Measurements from ENCODE around the gene FRMD1.

Gene FRMD1

DNA sequence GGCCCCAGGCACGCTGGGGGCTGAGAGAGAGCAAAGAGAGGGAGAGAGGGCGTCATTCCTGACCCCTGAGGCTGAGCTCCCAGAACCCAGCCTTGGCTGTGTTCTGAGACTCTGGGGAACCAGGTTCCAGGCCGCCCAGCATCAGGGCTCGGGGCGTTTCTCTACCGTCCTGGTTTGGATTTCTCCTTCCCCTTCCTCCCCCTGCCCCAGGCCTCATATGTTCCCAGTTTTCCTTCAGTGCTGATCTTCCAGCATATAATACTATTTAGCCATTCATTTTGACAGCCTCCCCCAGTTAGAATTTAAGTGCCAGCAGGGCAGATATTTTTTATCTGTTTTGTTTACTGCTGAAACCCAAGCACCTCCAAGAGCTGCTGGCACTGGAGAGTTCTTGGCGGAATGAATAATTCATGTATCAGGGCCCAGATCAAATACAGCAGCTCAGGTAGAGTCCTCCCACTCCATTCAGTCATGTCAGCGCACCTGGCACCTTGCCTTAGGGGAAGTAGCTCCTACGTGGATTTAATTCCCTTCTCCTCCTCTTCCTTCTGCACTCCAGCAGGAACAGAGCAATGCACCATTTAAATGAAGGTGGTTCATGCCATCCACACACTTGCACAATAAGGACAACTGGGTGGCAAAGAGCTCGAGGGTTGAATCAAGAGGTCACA lies 23.4 kb upstream of the FRMD1 start:
- no peak overlapping the region for H3K27ac Mint-ChIP-seq
- H3K4me3 Mint-ChIP-seq = no peak overlapping the region
- H3K27me3 Mint-ChIP-seq = peaks cover 38% of the 10 kb centered on the region
- ATAC-seq (no peak), DNase-seq (no peak)
- H3K36me3 Mint-ChIP-seq (ENCODE audit: low read depth) = no peaks in the 10 kb centered on the region
- H3K4me1 Mint-ChIP-seq = no peaks in the 10 kb centered on the region
- no peaks in the 10 kb centered on the region for H3K9me3 Mint-ChIP-seq

DNA sequence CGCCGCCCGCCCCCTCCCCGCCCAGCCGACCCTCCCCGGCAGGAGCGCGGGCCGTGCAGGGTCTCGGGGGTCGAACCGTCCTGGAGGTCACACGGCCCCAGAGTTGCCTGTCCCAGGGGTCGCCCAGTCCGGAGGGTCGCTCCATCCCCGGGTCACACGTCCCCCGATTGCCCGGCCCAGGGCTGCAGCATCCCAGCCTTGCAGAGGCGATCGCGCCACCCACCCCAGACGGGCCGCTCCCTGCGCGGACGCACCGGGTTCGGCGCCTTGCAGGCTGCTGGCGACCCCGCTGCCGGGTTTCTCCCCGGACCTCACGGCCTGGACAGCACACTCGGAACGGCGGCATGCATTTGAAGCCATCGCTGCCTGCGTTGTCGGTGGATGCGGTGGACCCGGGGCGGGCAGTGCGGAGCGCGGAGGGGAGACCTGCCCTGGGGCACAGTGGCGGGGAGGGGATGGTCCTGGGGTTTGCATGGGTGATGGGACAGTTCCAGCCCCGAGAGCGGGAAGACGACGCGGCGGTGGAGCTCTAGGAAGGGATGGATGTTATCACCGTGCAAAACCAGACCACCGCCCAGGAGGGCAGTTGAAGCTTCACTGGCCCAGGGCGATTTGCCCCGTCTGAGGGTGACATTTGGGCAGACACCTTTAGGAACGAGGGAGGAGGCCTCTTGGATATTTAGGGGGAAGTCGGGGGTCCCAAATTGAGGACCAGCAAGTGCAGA lies 22.7 kb upstream of the FRMD1 start:
- Mint-ChIP-seq H3K4me1 (no peaks in the 10 kb centered on the region), H3K4me3 (no peak overlapping the region), H3K27me3 (peaks cover 38% of the 10 kb centered on the region), H3K27ac (no peak overlapping the region), H3K36me3 (ENCODE audit: low read depth) (no peaks in the 10 kb centered on the region), H3K9me3 (no peaks in the 10 kb centered on the region)
- ATAC-seq (peak; percentile 26), DNase-seq (no peak)

GRCh38 chr6:168100803-168101589 lies 22.0 kb upstream of the FRMD1 start:
- Mint-ChIP-seq H3K9me3 (no peaks in the 10 kb centered on the region), H3K27me3 (peaks cover 38% of the 10 kb centered on the region)
- no peak for ATAC-seq

DNA sequence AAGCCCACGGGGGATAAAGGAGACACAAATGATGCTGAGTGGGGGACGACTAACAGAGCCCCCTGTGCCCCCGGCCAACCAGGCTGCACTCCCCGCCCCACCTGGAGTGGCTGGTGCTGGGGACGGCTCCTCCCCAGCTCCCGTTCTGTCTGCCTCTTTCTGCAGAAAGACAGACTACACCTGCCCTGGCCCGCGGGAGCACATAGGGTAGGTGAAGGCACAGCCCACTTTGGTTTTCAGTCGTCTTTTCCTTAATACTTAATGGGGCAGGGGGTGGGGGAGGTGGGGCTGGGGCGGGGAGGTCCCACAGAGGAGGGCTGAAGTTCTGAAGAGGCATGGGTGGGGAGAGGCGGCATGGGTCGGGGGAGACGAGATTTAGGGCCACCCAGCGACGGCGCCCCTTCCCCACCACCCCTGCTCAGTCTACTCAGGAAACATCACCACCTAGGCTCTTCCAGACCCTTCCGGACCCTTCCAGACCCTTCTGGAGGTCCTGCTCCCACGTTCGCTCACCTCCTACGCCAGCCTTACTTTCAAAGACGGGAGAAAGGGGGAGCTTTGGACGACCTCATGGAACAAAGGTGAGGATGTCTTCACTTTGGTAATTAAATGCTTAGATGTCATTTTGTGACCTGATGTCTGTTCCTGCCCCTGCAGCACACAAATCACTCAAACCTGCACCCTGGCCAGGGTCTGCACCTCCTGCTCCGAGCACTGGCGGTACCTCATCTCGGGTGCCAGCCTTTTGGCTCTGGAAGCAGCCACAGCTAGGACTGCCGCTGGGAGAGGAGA lies 21.2 kb upstream of the FRMD1 start:
- H3K4me1 Mint-ChIP-seq = no peaks in the 10 kb centered on the region
- peaks cover 38% of the 10 kb centered on the region for H3K27me3 Mint-ChIP-seq
- no peak overlapping the region for H3K27ac Mint-ChIP-seq
- no peak for ATAC-seq
- no peaks in the 10 kb centered on the region for H3K36me3 Mint-ChIP-seq (ENCODE audit: low read depth)
- no peaks in the 10 kb centered on the region for H3K9me3 Mint-ChIP-seq
- no peak for DNase-seq
- H3K4me3 Mint-ChIP-seq = no peak overlapping the region

More at GRCh38 chr6:168100803-168101589, 22.0 kb upstream of the FRMD1 start:
- Mint-ChIP-seq H3K4me1 (no peaks in the 10 kb centered on the region), H3K36me3 (ENCODE audit: low read depth) (no peaks in the 10 kb centered on the region), H3K4me3 (no peak overlapping the region), H3K27ac (no peak overlapping the region)
- DNase-seq = no peak

DNA sequence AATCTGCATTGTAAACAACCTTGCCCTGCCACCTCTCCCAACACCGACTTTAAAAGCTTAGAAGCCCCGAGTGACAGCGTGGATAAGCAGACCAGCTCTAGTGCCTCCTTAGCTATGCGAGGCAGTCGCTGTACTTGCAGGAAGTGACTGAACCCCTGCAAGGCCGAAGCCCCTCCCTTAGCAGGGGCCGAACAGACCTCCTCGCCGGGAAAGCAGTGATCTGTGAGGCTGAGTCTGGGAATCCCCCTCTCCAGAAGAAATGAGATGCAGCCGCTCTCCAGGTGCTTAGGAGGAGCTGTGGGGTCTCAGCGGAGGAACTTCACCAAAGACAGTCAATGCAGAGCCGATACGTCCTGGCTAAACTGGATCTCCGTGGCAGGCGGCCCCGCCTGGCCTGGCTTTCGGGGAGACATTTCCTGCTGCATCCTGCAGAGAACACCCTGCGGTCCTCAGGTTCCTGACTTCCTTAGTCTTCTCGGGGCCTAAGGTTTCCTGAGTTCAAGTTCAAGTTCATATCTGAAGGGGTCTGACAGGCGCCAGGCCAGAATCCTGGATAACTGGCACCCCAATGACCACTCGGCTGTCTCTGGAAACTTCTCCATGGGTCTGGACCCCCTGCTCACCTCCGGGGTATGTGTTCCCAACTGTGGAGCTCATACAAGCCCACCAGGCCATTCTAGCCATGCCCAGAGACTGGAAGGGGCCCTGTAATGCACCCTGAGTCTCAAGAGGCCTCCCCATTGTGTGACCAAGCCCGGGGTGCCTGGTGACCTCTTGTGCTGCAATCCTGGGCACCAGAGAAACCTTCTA lies 20.4 kb upstream of the FRMD1 start:
- DNase-seq (no peak), ATAC-seq (no peak)
- H3K36me3 Mint-ChIP-seq (ENCODE audit: low read depth) = no peaks in the 10 kb centered on the region
- no peaks in the 10 kb centered on the region for H3K4me1 Mint-ChIP-seq
- H3K9me3 Mint-ChIP-seq = no peaks in the 10 kb centered on the region
- peaks cover 32% of the 10 kb centered on the region for H3K27me3 Mint-ChIP-seq
- H3K27ac Mint-ChIP-seq = no peak overlapping the region
- H3K4me3 Mint-ChIP-seq = no peak overlapping the region

DNA sequence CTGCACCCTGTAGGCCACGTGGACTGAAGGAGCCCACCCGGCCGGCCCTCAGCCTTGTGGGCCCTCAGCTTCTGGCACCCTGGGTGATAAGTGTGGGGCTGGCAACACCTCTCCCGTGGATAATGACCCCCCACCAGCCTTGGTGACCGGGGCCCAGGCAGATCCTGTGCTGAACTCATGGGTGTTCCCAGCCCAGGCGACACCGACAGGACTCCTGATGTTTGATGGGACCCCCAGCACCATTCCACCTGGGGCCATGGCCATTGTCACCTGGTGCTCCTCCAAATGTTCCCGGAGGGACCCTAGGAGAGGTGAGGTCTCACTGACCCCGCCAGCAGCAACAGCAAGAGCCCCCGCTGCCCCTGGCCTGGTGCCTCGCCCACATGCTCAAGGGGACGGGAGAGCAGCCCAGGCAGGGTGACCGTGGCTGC lies 19.4 kb upstream of the FRMD1 start:
- no peaks in the 10 kb centered on the region for H3K36me3 Mint-ChIP-seq (ENCODE audit: low read depth)
- DNase-seq (no peak), ATAC-seq (no peak)
- no peak overlapping the region for H3K27ac Mint-ChIP-seq
- H3K9me3 Mint-ChIP-seq = no peaks in the 10 kb centered on the region
- H3K4me3 Mint-ChIP-seq = no peak overlapping the region
- no peaks in the 10 kb centered on the region for H3K4me1 Mint-ChIP-seq
- peaks cover 29% of the 10 kb centered on the region for H3K27me3 Mint-ChIP-seq

DNA sequence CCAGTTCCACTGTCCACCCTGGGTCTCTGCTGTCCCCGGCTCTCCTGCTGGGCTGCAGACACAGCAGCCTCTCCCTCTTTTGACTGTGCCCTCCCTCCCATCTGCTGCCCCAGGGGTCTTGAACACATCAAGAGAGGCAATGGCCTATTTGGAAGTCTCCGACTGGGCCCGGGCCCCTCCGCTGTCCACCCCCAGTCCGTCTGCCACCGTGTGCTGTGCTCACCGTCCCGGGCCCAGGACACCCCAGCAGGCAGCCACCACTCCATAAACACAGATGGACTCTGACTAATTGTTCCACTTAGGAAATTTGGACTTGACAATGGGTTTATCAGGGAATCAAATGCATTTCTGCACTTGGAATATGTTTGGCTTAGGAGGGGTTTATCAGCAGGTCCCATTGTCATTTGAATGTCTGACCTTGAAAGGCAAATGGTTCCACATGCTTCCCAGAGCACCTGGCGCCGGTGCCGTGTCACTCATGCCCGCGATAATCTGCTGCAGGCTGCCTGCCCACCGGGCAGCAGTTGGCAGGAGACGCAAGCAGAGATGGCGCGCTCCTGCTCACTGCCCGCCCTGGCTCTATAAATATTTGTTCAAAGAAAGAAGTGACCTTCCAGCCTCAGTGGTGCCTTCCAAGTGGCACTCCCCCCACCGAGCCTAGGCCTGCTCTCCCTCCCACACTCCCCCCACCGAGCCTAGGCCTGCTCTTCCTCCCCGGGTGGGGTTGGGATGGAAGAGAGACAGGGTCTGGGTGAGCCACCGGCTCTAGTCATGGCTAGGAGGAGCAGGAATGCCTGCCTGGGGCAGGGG lies 18.8 kb upstream of the FRMD1 start:
- DNase-seq (no peak), ATAC-seq (no peak)
- H3K36me3 Mint-ChIP-seq (ENCODE audit: low read depth) = no peaks in the 10 kb centered on the region
- H3K9me3 Mint-ChIP-seq = peaks cover 2% of the 10 kb centered on the region
- H3K4me3 Mint-ChIP-seq = no peak overlapping the region
- H3K27ac Mint-ChIP-seq = no peak overlapping the region
- no peaks in the 10 kb centered on the region for H3K4me1 Mint-ChIP-seq
- peaks cover 23% of the 10 kb centered on the region for H3K27me3 Mint-ChIP-seq

GRCh38 chr6:168097221-168097620 lies 18.2 kb upstream of the FRMD1 start:
- ATAC-seq (no peak), DNase-seq (no peak)
- Mint-ChIP-seq H3K27me3 (peaks cover 17% of the 10 kb centered on the region), H3K36me3 (ENCODE audit: low read depth) (no peaks in the 10 kb centered on the region), H3K27ac (no peak overlapping the region), H3K9me3 (peaks cover 4% of the 10 kb centered on the region), H3K4me3 (no peak overlapping the region), H3K4me1 (no peaks in the 10 kb centered on the region)

DNA sequence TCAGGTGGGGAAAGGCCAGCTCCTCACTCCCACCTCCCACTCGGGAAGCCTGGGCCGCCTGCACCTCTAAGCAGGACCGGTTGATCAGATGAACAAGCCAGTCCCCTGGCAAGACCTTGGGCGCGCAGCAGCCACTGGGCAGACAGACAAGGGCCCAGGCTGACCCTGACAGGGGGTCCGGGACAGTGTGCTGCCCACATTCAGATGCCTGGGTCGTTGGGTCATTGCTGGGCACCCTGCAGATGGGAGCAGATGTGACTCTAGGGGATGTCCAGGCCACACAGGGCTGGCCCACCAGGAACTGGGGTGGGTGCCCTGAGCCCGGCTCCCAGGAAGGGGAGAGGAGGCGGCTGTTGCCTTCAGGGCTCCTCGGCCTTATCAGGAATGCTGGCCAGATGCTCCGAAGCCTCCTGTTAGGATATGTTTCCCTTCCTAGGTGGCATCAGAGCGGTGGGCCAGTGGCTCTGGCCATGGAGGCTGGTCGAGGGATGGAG lies 17.3 kb upstream of the FRMD1 start:
- Mint-ChIP-seq H3K4me3 (no peak overlapping the region), H3K4me1 (no peaks in the 10 kb centered on the region), H3K27me3 (peaks cover 12% of the 10 kb centered on the region), H3K9me3 (peaks cover 8% of the 10 kb centered on the region), H3K36me3 (ENCODE audit: low read depth) (no peaks in the 10 kb centered on the region), H3K27ac (no peak overlapping the region)
- DNase-seq = no peak
- no peak for ATAC-seq

GRCh38 chr6:168095716-168096250 lies 16.8 kb upstream of the FRMD1 start:
- Mint-ChIP-seq H3K36me3 (ENCODE audit: low read depth) (no peaks in the 10 kb centered on the region), H3K4me1 (no peaks in the 10 kb centered on the region), H3K27ac (no peak overlapping the region), H3K4me3 (no peak overlapping the region), H3K27me3 (peaks cover 11% of the 10 kb centered on the region), H3K9me3 (peaks cover 8% of the 10 kb centered on the region)
- no peak for ATAC-seq
- no peak for DNase-seq

DNA sequence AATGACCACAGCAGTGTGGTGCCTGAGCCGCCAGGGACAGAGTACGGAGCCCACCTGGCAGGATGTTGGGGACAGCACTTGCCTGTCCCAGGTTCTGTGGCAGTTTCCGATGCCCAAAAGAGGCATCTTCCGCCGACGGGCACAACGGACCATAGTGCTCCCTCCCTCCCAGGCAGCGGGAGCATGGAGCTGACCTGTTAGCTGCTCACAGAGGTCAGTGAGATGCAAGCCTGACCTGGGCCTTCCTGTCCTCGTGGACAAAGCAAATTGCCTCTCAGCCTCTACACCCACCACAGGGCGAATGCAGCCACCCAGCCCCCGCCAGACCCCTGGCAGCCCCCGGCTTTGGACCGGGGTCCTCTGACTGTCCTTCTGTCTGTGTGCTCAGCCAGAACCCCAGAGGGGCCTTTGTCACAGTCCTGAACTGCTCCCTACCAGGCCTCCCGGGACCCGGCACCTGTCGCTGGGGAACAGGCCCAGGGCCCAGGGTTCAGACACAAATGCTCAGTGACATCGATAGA lies 16.2 kb upstream of the FRMD1 start:
- Mint-ChIP-seq H3K36me3 (ENCODE audit: low read depth) (no peaks in the 10 kb centered on the region), H3K27ac (no peak overlapping the region), H3K4me1 (no peaks in the 10 kb centered on the region), H3K9me3 (peaks cover 8% of the 10 kb centered on the region), H3K4me3 (no peak overlapping the region), H3K27me3 (peaks cover 6% of the 10 kb centered on the region)
- DNase-seq (no peak), ATAC-seq (no peak)

DNA sequence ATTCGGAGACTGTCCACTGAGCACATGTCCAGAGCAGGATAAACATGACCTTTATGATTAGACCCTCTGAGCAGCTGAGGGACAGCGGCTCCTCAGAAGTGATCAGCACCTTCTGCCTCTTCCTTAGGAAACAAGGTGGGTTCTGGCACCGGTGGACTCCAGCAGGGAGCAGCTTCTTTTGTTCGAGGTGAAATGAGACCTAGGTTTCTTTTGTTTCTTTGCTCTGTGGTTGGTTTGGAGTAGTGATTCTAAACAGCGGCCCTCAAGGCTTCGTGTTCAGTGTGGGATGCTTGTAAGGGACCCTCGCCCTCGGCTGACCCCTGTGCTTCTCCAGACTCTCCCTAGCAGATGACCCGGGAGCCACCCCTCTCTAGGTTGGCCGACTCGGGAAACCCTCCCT lies 14.6 kb upstream of the FRMD1 start:
- H3K4me1 Mint-ChIP-seq = no peaks in the 10 kb centered on the region
- DNase-seq (no peak), ATAC-seq (no peak)
- no peak overlapping the region for H3K27ac Mint-ChIP-seq
- H3K36me3 Mint-ChIP-seq (ENCODE audit: low read depth) = no peaks in the 10 kb centered on the region
- H3K4me3 Mint-ChIP-seq = no peak overlapping the region
- H3K27me3 Mint-ChIP-seq = no peaks in the 10 kb centered on the region
- H3K9me3 Mint-ChIP-seq = peaks cover 8% of the 10 kb centered on the region
